HG03558 (cell line): ENCODE data around the gene SERTAD1.
"Not testable (repeated sequence)": the region's sequence is repeated elsewhere in the genome, so short reads cannot be mapped to it uniquely, and the experiment has no call there.

Source experiments
- ATAC-seq: cut with Tn5 transposase; IDR thresholded peaks from one replicate; pipeline ENCODE4 v1.9.1; 2021; ENCODE audit warnings: moderate number of reproducible peaks; ENCODE audit not compliant: unreplicated experiment; ENCODE audit errors: extremely low read depth

The SERTAD1 gene

DNA sequence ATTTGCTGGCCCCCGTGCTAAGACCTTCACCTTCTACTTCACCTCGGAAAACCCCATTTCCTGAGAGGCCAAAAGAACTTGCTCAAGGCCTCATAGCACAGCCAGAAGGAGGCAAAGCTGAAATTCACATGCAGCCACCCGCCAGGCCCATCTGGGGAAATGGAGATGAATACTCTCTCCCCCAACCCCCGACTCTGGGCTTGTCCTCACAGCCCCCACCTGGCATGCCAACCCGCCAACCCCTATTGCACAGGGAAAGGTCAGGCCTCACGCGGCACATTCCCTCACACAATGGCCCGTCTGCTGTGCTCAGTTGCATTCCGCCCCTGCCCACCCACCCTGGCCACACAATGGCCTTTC, 15.8 kb downstream of the SERTAD1 start:
- ATAC-seq: no peak

DNA sequence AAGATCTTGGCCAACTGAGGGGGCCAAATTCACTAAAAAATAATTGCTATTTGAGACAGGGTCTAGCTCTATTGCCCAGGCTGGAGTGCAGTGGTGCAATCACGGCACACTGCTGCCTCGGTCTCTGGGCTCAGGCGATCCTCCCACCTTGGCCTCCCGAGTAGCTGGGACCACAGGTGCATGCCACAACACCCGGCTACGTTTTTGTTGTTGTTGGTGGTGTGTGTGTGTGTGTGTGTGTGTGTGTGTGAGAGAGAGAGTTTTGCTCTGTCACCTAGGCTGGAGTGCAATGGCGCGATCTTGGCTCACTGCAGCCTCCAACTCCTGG, 17.2 kb downstream of the SERTAD1 start:
- ATAC-seq: not testable (repeated sequence)

DNA sequence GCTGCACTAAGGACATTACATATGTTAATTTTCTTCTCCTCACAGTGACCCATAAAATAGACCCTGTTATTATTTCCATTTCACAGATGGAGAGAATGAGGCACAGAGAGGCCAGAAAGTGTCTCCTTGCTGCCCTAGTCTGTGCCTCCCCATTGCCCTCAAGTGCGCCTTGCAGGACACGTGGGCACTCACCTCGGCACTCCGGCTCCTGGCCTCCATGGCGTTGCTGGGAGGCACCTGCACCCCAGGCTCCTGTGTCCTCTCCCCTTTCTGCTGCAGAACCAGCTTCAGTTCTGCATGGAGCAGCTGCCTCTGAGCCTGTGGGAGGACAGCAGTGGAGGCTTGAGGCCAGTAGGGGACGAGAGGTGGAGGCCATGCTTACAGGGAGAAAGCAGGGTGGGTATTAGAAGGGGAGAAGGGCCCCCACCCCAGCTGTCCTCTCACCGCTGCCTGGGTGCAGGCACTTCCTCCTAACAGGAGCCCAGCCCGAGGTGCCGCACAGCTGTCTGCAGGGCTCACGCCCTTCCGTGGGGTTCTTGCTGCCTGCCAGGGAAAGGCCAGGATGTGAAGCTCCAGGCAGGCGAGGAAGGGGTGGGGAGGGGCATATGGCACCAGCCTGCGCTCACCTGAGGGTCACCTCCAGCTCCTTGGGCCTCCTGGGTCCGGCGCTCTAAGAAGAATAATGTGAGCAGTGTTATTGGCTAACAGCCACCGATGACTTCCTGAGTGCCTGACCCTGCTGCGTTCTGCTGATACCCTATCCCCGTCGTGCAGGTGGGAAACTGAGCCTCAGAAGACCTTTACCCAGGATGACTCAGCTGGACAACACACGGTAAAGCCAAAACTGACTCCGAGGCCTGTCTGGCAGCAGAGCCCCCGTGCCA, 17.8 kb downstream of the SERTAD1 start:
- ATAC-seq: no peak

DNA sequence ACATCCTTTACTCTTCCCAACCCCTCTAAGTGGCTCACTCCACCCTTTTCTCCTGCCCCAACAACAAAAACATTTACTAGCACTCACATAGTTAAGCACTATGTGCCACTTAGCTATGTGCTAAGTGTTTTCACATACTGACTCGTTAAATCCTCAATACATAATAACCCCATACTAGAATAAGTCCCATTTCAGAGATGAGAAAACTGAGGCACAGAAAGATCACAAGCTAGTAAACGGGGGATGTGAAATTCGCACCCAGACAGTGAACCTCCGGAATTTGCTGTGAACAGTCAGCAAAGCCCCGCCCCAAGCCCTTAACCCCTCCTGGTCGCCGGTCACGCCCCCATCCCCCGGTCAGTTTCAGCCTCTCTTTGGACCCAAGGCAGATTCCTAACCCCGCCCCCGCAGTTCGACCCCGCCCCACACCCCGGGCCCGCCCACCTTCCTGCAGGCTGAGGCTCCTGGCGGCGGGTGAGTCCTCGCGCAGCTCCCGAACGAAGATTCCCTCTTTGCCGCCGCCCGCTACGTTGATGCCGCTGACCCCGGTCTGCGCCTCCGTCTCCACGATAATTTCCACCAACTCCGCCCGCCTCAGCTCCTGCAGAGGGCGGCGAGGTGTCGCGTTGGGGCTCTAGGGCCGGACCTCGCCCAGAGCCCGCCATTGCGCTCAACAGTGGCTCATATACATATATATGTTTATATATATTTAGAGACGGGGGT, 22.4 kb downstream of the SERTAD1 start:
- ATAC-seq: no peak

DNA sequence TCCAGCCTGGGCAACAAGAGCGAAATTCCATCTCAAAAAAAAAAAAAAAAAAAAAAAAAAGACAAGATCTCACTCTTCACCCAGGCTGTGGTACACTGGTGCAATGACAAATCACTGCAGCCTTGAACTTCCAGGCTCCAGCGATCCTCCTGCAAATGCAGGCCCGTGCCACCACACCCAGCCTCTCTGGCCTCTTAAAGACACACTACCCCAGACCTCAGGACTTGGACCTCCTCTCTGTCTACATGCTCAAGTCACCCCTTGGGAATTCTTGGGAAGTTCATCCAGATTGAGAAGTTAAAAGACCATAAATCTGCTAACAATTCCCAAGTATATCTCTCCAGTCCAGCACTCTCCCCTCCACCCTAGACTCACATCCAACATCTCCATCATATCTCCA, 25.2 kb downstream of the SERTAD1 start:
- ATAC-seq: no peak

DNA sequence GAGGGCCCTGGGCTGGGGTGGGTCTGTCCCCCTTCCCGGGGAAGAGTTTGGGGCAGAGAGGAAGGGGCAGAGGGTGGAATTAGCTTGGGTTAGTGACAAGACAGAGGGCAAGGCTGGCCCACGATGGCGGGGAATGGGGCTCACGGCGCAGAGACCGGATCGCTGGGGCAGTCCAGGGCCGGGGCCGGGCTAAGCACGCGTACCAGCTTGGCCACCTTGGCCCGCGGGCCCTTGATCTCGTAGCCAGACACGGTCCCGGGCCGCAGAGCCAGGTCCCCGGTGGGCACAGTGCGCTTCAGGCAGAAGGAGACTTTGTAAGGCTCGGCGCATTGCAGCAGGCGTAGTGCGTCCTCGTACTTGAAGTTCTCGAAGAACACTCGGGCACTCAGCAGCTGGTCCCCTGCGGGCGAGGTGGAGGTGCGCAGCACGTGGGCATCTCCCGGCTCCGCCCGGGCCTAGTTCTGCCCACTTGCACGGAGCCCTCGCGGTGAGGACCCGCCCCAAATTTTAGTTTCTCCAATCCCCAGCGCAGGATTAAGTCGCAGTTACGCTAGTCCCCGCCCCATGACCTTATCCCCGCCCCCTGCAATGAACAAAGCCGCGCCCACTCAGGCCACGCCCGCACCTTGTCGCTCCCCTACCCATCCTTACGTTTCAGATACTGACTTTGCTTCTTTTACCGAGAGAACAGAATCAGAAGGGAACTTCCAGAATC, 27.2 kb downstream of the SERTAD1 start:
- ATAC-seq: no peak

DNA sequence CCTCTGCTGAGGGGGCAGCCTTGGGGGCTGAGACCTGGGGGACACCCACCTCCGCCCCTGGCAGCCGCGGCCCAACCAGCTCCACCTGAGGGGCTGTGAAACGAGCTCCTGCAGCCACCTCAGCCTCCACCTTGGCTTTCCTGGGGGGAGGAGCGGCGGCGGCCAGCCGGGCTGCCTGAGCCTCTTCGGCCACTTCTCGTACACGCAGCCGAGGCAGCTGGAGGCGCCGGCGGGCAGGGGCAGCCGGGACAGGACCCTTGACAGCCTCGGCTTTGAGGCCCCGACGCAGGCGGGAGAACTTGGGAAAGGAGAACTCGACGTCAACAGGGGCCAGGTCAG, 28.3 kb downstream of the SERTAD1 start:
- ATAC-seq: no peak

DNA sequence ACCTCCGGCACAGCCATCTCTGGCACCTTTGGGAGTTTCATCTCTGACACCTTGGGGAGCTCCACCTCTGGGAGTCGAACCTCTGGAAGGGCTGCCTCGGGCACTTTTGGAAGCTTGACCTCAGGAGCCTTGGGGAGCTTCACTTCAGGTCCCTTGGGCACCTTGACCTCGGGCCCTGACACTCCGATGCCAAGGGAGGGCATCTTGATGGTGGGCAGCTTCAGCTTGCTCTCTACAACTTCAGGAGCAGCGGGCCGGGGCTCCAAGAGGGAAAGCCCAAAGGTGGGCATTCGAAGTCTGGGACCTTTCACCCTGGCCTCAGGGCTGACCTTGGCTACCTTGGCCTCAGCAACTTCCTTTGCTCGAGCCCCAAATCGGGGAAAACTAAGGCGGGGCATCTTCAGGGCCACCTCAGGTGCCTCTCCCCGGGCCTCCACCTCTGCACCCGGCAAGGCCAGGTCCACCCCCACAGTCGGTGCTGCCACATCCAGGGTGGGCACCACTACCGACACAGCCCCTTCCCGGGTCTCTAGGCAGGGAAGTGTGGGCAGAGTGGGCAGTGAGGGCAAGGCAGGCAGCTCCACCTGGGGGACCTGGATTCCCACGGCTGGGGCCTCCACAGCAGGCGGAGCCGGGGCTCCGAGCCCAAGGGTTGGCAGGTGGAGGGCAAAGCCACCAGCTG, 28.8 kb downstream of the SERTAD1 start:
- ATAC-seq: no peak

DNA sequence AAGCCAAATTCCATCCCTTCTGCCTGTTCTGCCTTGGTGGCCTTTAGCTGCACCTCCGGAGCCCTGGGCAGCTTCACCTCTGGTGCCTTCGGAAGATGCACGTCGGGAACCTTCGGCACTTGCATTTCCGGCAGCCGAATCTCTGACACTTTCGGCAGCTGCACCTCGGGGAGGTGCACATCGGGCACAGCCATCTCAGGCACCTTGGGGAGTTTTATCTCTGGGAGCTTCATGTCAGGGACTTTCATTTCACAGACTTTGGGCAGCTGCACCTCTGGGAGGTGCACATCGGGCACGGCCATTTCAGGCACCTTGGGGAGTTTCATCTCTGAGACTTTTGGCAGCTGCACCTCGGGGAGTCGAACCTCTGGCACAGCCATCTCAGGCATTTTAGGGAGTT, 29.8 kb downstream of the SERTAD1 start:
- no peak for ATAC-seq

DNA sequence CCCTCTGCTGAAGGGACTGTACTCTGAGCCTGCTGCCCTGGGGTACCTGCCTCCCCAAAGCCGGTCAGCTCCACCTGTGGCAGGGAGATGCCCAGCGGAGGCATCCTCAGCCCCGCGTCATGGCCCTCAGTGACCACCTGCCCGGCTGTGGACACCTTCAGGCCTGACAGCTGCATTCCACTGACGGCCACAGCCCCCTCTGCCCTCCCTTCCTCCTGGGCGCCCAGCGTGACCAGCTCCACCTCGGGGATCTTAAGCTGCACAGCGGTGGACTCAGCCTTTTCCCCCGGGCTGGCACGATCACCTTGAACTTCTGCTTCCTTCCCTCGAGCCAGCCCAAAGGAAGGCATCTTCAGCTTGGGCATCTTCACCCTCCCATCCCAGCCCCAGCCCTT, 31.0 kb downstream of the SERTAD1 start:
- ATAC-seq: no peak

DNA sequence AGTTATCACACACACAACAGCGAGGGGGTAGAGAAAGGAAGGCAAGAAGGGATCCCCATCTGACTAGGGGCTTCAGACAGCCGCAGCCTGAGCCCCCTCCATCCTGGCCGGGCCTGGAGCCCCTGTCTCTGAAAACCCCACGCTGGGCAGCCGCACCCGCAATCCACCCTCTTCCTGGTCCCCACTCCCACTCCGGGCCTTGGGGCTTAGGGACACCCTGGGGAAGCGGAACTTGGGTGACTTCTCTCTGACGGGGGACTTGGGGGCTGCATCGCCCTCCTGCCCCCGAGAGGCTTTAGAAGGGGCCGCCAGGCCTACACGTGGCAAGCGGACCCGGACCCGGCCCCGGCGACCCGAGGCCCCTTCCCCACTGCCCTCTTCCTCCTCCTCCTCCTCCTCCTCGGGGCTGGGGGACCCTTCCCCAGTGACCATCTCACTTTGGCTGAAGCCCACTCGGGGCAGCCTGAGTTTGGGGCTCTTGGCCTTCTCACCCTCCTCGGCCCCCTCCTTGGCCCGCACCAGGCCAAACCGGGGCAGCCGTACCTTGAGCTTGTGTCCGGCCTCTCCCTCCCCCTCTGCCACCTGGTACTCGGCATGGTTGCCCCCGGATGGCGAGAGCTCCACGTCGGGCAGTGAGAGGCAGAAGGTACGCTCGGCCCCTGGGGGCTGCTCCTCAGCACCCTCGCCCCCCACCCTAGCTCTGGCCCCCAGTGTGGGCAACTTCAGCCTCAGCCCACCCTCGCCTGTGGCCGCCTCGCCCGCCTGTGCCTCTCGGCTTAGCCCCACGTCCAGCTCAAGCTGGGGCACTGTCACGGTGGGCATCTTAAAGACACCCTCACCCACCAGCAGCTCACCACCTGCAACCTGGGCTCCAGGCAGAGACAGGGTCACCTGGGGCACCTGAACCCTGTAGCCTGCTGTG, 31.6 kb downstream of the SERTAD1 start:
- no peak for ATAC-seq

DNA sequence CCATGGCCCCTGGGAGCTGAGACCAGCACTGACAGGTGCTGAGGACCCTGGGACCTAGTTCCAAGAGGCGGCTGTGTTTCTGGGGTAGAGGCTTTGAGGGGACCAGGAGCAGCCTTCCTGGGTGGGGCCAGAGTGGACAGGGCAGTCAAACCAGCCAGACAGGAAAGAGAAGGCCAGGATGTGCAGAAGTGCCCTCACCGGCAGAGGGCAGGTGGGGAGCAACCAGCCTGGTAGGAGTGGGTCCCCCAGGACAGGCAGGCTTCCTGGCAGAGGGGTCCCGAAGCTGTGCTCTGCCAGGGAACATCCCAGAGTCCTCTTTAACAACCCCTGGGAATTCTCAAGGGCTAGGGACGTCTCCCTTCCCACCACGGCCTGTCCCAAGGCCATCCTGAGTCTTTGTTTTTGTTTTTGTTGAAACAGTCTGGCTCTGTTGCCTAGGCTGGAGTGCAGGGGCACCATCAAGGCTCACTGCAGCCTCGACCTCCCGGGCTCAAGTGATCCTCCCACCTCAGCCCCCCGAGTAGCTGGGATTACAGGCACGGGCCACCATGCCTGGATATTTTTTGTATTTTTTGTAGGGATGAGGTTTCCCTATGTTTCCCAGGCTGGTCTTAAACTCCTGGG, 32.8 kb downstream of the SERTAD1 start:
- no peak for ATAC-seq

DNA sequence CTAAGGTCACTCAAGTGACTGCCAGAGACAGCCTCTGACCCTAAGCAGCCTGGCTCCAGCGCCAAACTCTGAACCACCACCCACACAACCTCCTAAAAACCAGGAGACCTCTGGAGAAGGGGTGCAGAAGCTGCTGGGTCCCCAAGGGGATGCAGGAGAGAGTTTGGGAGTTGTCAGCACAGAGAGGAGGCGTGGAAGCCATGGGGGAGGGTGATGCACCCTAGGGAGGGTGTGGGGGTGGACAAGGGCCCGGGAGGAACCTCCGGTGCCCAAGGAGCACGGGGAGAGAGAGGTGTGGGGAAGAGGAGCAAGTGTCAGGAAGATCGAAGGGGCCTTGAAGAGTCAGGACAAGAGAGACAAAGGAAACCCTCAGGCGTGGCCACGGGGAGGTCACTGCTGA, 33.7 kb downstream of the SERTAD1 start:
- no peak for ATAC-seq

DNA sequence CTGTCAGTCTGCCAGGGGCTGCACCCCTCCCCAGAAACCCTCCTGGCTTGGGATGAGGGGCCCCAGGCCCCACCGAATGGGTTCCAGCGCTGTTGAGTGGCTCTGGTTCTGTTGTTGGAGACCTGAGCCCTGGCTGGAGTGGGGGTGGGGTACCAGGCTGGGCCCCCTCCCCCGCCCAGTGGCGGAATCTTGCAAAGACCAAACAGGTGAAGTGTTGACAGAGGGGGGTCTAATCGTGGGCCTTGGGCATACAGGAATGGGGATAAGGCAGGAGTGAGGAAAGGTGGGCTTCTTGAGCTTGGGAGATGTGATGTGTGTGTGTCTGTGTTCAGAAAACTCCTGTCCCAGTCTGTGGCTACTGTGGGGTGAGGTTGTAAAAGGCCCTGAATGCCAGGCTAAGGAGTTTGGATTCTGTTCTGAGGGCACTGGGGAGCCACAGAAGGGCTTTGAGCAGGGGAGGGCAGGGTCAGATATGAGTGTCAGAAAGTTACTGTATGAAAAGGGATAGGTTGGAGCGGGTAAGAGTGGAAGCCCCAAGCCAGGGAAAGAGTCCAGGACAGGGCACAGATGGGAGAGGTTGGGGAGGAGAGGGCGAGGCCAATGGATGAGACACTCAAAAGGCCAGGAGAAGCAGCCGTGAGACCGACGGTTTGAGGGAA, 35.6 kb downstream of the SERTAD1 start, which contains the start of gene HIPK4:
Gene HIPK4 (minus strand): TSS at position 98 of the 659 bp plus-strand sequence. CDS start 279 bp downstream, outside the sequence.
- no peak for ATAC-seq

DNA sequence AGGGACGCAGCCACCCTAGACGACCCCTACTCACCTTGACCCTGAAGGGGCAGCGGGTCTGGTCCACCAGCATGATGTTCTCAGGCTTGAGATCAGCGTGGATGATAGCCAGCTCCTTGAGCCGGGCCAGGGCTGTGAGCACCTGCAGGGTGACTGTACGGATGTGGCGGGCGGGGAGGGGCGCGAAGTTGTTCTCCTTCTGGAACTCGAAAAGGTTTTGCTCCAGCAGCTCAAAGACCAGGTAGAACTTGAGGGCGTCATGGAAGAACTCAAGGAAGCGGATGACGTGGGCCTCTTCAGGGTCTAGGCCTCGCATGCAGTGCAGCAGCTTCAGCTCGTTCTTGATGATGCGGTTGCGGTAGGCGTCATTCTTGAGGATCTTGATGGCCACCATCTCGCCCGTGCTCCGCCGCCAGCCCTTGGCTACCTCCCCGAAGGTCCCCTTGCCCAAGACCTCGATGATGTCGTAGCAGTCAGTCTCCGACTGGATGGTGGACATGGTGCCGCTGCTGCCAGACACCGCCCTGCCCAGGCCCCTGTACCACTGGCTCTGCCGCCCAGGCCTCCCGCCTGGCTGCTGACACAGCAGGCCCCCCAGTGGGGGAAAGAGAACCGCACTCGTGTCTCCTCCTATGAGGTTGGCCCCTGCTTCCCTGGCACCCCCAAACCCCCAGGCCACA, 36.2 kb downstream of the SERTAD1 start:
- no peak for ATAC-seq

DNA sequence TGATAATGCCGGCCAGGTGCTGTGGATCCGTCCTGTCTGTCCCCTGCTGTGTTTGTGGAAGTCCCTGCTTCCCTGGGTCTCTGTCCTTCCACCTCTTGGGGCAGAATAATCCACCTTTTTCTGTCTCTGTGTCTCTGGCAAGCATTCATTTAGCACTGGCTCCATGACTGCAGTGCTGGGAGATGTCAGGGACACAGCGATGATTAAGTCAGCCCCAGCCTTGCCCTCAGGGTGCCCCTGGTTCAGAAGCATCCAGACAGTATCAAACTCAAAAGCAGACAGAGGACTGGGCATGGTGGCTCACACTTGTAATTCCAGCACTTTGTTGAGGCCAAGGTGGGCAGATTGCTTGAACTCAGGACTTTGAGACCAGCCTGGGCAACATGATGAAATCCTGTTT, 37.3 kb downstream of the SERTAD1 start:
- ATAC-seq: no peak

DNA sequence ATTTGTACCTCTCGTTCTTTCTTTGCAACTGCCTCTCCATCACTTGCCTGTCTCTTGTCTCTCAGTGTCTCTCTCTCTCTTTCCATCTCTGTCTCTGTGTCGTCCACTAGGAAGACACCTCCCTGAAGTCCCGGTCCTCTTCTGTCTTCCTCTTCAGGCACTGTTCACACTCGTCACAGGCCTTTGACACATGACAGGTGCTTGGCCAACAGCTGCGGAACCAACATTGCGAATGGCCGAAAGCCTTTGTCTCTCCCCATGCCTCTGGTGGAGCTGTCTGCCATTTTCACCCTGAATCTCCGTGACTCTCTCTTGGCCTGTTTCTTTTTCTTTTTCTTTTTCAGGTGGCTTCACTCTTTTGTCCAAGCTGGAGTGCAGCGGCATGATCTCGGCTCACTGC, 38.6 kb downstream of the SERTAD1 start:
- ATAC-seq: no peak

DNA sequence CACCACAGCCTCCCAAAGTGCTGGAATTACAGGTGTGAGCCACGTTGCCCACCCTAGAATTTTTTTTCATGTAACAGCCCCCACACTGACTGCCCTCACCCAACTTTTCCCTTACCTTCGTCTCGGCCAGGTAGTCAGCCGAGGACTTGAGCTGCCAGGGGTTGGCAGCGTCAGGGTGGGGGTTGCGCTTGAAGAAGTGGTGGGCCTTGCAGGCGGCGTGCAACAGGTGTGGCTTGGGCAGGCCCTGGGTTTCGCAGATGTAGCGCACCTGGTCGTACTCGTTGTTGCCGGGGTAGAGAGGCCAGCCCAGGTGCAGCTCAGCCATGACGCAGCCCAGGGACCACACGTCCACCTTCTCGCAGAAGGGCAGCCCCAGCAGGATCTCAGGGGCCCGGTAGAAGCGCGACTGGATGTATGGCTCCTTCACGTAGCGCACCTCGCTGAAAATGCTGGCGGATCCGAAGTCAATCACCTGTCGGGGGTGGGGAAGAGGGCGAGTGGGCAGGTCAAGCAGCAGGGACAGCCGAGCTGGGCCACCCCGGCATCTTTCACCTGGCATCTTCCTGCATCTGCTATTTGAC, 42.0 kb downstream of the SERTAD1 start:
- ATAC-seq: no peak
